Breast epithelium (tissue), 3 donors: ENCODE measurements around the gene FGF5.

Experiments used
- POLR2AphosphoS5 ChIP-seq, 3 donors: sonication (generic); formaldehyde crosslinking; IDR thresholded peaks; one replicate each; pipeline ENCODE4 v1.6.1; 2017; ENCODE audit warnings: antibody characterized with exemption in 3 of 3
- TF ChIP-seq, protein P1 (sequence below), 3 donors: fragments of 450-650 bp; IDR thresholded peaks; one replicate each; pipeline ENCODE4 v1.5.1; 2016 to 2017; ENCODE audit warnings: antibody characterized with exemption in 3 of 3, mild to moderate bottlenecking in 3 of 3, moderate library complexity in 3 of 3

DNA sequence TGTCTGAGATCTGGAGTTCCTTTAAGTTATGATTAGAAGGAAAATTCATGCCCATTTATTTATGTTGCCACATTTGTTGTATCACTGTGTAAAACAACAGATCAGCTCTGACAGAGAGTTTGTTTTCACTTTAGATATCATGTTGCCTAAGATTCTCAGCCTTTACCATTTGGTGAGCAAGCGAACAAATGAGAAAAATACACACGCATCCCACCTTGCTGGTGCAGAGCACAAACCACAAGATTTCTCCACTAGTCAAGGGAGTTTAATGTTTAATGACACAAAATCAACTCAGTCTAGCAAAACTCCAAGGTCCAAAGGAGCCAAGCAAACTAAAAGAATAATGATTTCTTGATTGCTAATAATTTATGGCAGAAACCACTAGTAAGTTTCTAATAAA, 27.7 kb downstream of the FGF5 start:
- TF ChIP-seq, protein P1, sequence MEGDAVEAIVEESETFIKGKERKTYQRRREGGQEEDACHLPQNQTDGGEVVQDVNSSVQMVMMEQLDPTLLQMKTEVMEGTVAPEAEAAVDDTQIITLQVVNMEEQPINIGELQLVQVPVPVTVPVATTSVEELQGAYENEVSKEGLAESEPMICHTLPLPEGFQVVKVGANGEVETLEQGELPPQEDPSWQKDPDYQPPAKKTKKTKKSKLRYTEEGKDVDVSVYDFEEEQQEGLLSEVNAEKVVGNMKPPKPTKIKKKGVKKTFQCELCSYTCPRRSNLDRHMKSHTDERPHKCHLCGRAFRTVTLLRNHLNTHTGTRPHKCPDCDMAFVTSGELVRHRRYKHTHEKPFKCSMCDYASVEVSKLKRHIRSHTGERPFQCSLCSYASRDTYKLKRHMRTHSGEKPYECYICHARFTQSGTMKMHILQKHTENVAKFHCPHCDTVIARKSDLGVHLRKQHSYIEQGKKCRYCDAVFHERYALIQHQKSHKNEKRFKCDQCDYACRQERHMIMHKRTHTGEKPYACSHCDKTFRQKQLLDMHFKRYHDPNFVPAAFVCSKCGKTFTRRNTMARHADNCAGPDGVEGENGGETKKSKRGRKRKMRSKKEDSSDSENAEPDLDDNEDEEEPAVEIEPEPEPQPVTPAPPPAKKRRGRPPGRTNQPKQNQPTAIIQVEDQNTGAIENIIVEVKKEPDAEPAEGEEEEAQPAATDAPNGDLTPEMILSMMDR (IDR thresholded peaks at IDR 0.05) = no peak
- no peak for TF ChIP-seq POLR2AphosphoS5 (IDR thresholded peaks at IDR 0.05)
